HCT116 (cell line): ENCODE results near the gene CAMSAP1. TPM values are rescaled to one million over a fixed set of nuclear protein-coding genes. Genes with fewer than 3 reads are reported as not detected.
"Not testable (repeated sequence)": the region's sequence is repeated elsewhere in the genome, so short reads cannot be mapped to it uniquely, and the experiment has no call there.

Experiments
- ATAC-seq: fragments of 200-7000 bp; cut with Tn5 transposase; 2 replicates; pipeline ENCODE4 v1.9.1; 2020; ENCODE audit warnings: mild to moderate bottlenecking, moderate library complexity
- BruUV-seq: library from RNA; stranded (reverse); fragments of 400-500 nt; replicated peaks from 2 replicates; lab custom pipeline; 2021; lab: Mats Ljungman, UMichigan
- CTCF ChIA-PET: fragments of 300-600 bp; sonication (Branson Sonifier 250); formaldehyde crosslinking; loops from one replicate; lab custom pipeline; 2021; ENCODE audit warnings: antibody characterized with exemption; lab: Charles Lee
- POLR2A ChIA-PET: fragments of 300-600, 350-600 bp; sonication (Branson Sonifier 250); formaldehyde crosslinking; loops from one replicate; lab custom pipeline; 2021; ENCODE audit warnings: antibody characterized with exemption; lab: Charles Lee
- RAD21 ChIA-PET, 2 experiments: fragments of 300-600 bp; sonication (Branson Sonifier 250); formaldehyde crosslinking; loops; one replicate each; lab custom pipeline; 2023; ENCODE audit warnings: low total read pairs in 2 of 2; ENCODE audit not compliant: uncharacterized antibody in 2 of 2, unreplicated experiment in 2 of 2, low non-redundant PET in 1 of 2; lab: Charles Lee
- DNase-seq: peaks from one replicate; pipeline ENCODE4 v3.0.0-alpha.2; 2010; ENCODE audit warnings: low read depth, low spot score
- H2AFZ ChIP-seq: fragments of 200-600 bp; shearing (Covaris generic), sonication (generic); 2 replicates; pipeline ENCODE4 v1.6.1; 2017; ENCODE audit warnings: low read depth, mixed run types, mixed read lengths, antibody characterized with exemption, low read length; ENCODE audit not compliant: poor library complexity, severe bottlenecking
- H3K27ac ChIP-seq: 2 replicates; pipeline ENCODE4 v1.5.1; 2012; ENCODE audit warnings: low read depth, low read length
- H3K27me3 ChIP-seq: fragments of 200-600 bp; sonication (generic); 2 replicates; pipeline ENCODE4 v1.6.1; 2016; ENCODE audit warnings: mixed run types, low read length, mixed read lengths; ENCODE audit not compliant: insufficient read depth
- H3K36me3 ChIP-seq, 2 experiments: fragments of 200-500 bp in 1 of 2; fragments of 200-600 bp in 1 of 2; sonication (Bioruptor generic) in 1 of 2; sonication (generic) in 1 of 2; 2 replicates each; pipeline versions ENCODE4 v1.5.1 to v1.6.1; 2014 to 2016; ENCODE audit warnings: low read length in 2 of 2, inconsistent platforms in 1 of 2, mixed read lengths in 1 of 2, mixed run types in 1 of 2; ENCODE audit not compliant: insufficient read depth in 2 of 2, control insufficient read depth in 1 of 2
- H3K4me1 ChIP-seq, 2 experiments: fragments of 200-600 bp in 1 of 2; sonication (generic) in 1 of 2; 2 replicates each; pipeline versions ENCODE4 v1.5.1 to v1.6.1; 2012 to 2017; ENCODE audit warnings: low read length in 2 of 2, inconsistent platforms in 1 of 2, mild to moderate bottlenecking in 1 of 2, mixed read lengths in 1 of 2, mixed run types in 1 of 2, moderate library complexity in 1 of 2; ENCODE audit not compliant: insufficient read depth in 2 of 2, control insufficient read depth in 1 of 2
- H3K4me2 ChIP-seq: fragments of 200-600 bp; sonication (generic); 2 replicates; pipeline ENCODE4 v1.6.1; 2017; ENCODE audit warnings: mixed run types, low read length, mixed read lengths
- H3K4me3 ChIP-seq, 2 experiments: fragments of 200-600 bp in 1 of 2; sonication (generic) in 1 of 2; replicated peaks in 1 of 2; 2 replicates each; pipeline ENCODE4 v1.5.1; 2011 to 2016; ENCODE audit warnings: low read length in 2 of 2, control low read depth in 1 of 2, low read depth in 1 of 2, mild to moderate bottlenecking in 1 of 2, mixed read lengths in 1 of 2, mixed run types in 1 of 2
- H3K79me2 ChIP-seq: fragments of 200-600 bp; sonication (generic); 2 replicates; pipeline ENCODE4 v1.6.1; 2017; ENCODE audit warnings: mild to moderate bottlenecking, mixed run types, low read length, moderate library complexity, mixed read lengths; ENCODE audit not compliant: insufficient read depth
- H3K9ac ChIP-seq: fragments of 200-600 bp; sonication (generic); 2 replicates; pipeline ENCODE4 v1.6.1; 2016; ENCODE audit warnings: low read length, mixed read lengths
- H3K9me2 ChIP-seq: fragments of 200-600 bp; sonication (generic), shearing (Covaris generic); 2 replicates; pipeline ENCODE4 v1.6.1; 2017; ENCODE audit warnings: mixed run types, mild to moderate bottlenecking, moderate library complexity; ENCODE audit not compliant: insufficient read depth
- H3K9me3 ChIP-seq, 2 experiments: fragments of 200-500 bp in 1 of 2; fragments of 200-600 bp in 1 of 2; sonication (Bioruptor generic) in 1 of 2; sonication (generic) in 1 of 2; 2 replicates each; pipeline ENCODE4 v1.6.1; 2014 to 2017; ENCODE audit warnings: low read length in 2 of 2, mixed read lengths in 2 of 2, inconsistent platforms in 1 of 2, low read depth in 1 of 2, mild to moderate bottlenecking in 1 of 2, mixed run types in 1 of 2, moderate library complexity in 1 of 2; ENCODE audit not compliant: control insufficient read depth in 1 of 2, insufficient read depth in 1 of 2
- H4K20me1 ChIP-seq: fragments of 200-600 bp; sonication (generic), shearing (Covaris generic); 2 replicates; pipeline ENCODE4 v1.6.1; 2017; ENCODE audit warnings: mixed run types, mild to moderate bottlenecking, moderate library complexity; ENCODE audit not compliant: insufficient read depth
- EZH2phosphoT487 ChIP-seq: fragments of 200-600 bp; IDR thresholded peaks from 2 replicates; pipeline ENCODE4 v1.6.1; 2018; ENCODE audit warnings: antibody characterized with exemption, borderline replicate concordance
- intact Hi-C: fragments of 100-400 bp; cut with micrococcal nuclease; formaldehyde crosslinking; loops from 2 replicates; pipeline ENCODE4 v1.10.0; 2022
- total RNA-seq: library from RNA; stranded (reverse); gene quantifications from one replicate; pipeline ENCODE4 v1.2.1, GENCODE V29; 2021; ENCODE audit not compliant: unreplicated experiment

Gene CAMSAP1
- total RNA-seq, 1 experiment from 2014 or later = 33.1 TPM

DNA sequence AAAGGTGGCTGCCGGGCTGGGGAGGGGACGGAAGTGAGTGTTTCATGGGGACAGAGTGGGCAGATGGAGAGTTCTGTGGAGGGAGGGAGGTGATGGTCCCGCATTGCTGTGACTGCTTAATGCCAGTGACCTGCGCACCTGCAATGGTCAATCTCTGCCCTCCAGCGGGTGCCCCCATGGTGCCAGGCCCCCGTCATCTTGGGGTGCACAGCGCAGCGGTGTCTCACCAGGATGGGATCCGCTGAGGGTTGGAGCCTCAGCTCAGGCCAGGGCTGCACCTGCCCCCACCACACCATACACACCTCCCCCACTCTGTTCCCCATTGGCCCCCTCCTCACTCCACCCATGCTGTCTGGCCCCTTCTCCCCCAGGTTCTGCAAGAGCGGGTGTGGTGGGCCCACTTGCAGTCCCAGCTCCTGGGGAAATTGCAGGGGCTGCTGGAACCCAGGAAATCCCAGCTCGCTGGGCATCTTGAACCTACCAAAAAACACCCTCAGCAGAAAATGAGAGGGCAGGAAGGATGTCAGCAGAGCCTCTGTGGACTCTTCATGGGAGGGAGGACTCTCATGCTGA, 12.1 kb upstream of the CAMSAP1 start:
- no peaks in the 10 kb centered on the region for H3K4me1 ChIP-seq
- no peak overlapping the region for H3K27ac ChIP-seq
- no peaks in the 10 kb centered on the region for H3K27me3 ChIP-seq
- ATAC-seq = no peak
- CTCF ChIA-PET = no interaction called here
- H3K4me3 ChIP-seq = no peak overlapping the region
- peaks cover 0 to 20% of the 10 kb centered on the region in 2 experiments; a peak in 3 of 4 replicates for H3K36me3 ChIP-seq
- no TSS peak for BruUV-seq
- no peak for DNase-seq
- intact Hi-C loops = no loop called here
- RAD21 ChIA-PET = no interaction called here
- H3K9ac ChIP-seq = no peak overlapping the region
- no peaks in the 10 kb centered on the region for H4K20me1 ChIP-seq
- TF ChIP-seq EZH2phosphoT487 = no peak
- POLR2A ChIA-PET = interaction anchor here (1.2 kb wide), 1 partner anchor 12 kb away, joined by 3 read pairs; the partner anchor contains the start of gene CAMSAP1
- H3K9me3 ChIP-seq = peaks cover 8 to 17% of the 10 kb centered on the region in 2 experiments; a peak in 2 of 4 replicates
- no peak overlapping the region for H2AFZ ChIP-seq
- H3K4me2 ChIP-seq = no peak overlapping the region
- H3K9me2 ChIP-seq = no peaks in the 10 kb centered on the region
- no peaks in the 10 kb centered on the region for H3K79me2 ChIP-seq

GRCh38 chr9:135916227-135916626, 8.9 kb upstream of the CAMSAP1 start:
- H3K79me2 ChIP-seq, DNase-seq, CTCF ChIA-PET, H3K9me2 ChIP-seq, H3K9ac ChIP-seq, H3K4me2 ChIP-seq, RAD21 ChIA-PET, BruUV-seq, H4K20me1 ChIP-seq, H3K4me1 ChIP-seq, H3K27me3 ChIP-seq, H3K4me3 ChIP-seq, POLR2A ChIA-PET, intact Hi-C loops, H3K27ac ChIP-seq, H2AFZ ChIP-seq, ATAC-seq: not testable (repeated sequence)
- Histone ChIP-seq H3K36me3 (peaks cover 0 to 31% of the 10 kb centered on the region in 2 experiments; a peak in 3 of 4 replicates), H3K9me3 (peaks cover 8 to 20% of the 10 kb centered on the region in 2 experiments; a peak in 2 of 4 replicates)
